Loucy (cell line): ENCODE data around the gene SCAANT1.

Source experiments
- H2AFZ ChIP-seq: fragments of 200-600 bp; sonication (generic); 2 replicates; pipeline ENCODE4 v1.6.0; 2016; ENCODE audit warnings: antibody characterized with exemption, mild to moderate bottlenecking, low read length, moderate library complexity
- H3F3A ChIP-seq: fragments of 200-600 bp; 2 replicates; pipeline ENCODE4 v1.6.0; 2016; ENCODE audit warnings: antibody characterized with exemption, low read depth, mild to moderate bottlenecking
- H3K27me3 ChIP-seq: fragments of 200-600 bp; sonication (generic); 2 replicates; pipeline ENCODE4 v1.6.1; 2014; ENCODE audit warnings: low read length, mild to moderate bottlenecking; ENCODE audit not compliant: insufficient read depth, poor library complexity, severe bottlenecking
- H3K36me3 ChIP-seq: fragments of 200-600 bp; sonication (generic); 2 replicates; pipeline ENCODE4 v1.6.1; 2016; ENCODE audit warnings: low read length; ENCODE audit not compliant: insufficient read depth
- H3K4me1 ChIP-seq: fragments of 200-600 bp; sonication (generic); 2 replicates; pipeline ENCODE4 v1.5.1; 2014; ENCODE audit warnings: low read length, mild to moderate bottlenecking; ENCODE audit not compliant: insufficient read depth, poor library complexity, severe bottlenecking
- H3K4me2 ChIP-seq: fragments of 200-600 bp; sonication (generic); 2 replicates; pipeline ENCODE4 v1.6.0; 2014; ENCODE audit warnings: antibody characterized with exemption, low read length, low read depth, mild to moderate bottlenecking; ENCODE audit not compliant: poor library complexity, severe bottlenecking
- H3K4me3 ChIP-seq: fragments of 200-600 bp; sonication (generic); 2 replicates; pipeline ENCODE4 v1.5.1; 2014; ENCODE audit warnings: low read length, mild to moderate bottlenecking, mixed read lengths; ENCODE audit not compliant: poor library complexity, severe bottlenecking
- H3K79me2 ChIP-seq: fragments of 200-600 bp; sonication (generic); 2 replicates; pipeline ENCODE4 v1.6.1; 2014; ENCODE audit warnings: low read length; ENCODE audit not compliant: insufficient read depth
- H3K9ac ChIP-seq: fragments of 200-600 bp; sonication (generic); 2 replicates; pipeline ENCODE4 v1.6.0; 2014; ENCODE audit warnings: mild to moderate bottlenecking, low read depth, low read length, moderate library complexity; ENCODE audit not compliant: poor library complexity, severe bottlenecking
- H3K9me2 ChIP-seq: fragments of 200-600 bp; sonication (generic); replicated peaks from 2 replicates; pipeline ENCODE4 v1.6.1; 2016; ENCODE audit warnings: low read depth, low read length, mixed read lengths
- H3K9me3 ChIP-seq: fragments of 200-600 bp; sonication (generic); 2 replicates; pipeline ENCODE4 v1.6.1; 2014; ENCODE audit warnings: mild to moderate bottlenecking, antibody characterized with exemption, low read length, low read depth; ENCODE audit not compliant: insufficient read depth
- H4K20me1 ChIP-seq: fragments of 200-600 bp; sonication (generic); 2 replicates; pipeline ENCODE4 v1.6.0; 2014; ENCODE audit warnings: antibody characterized with exemption, low read length, mild to moderate bottlenecking; ENCODE audit not compliant: insufficient read depth, poor library complexity, severe bottlenecking
- EZH2phosphoT487 ChIP-seq: fragments of 200-600 bp; IDR thresholded peaks from 2 replicates; pipeline ENCODE4 v1.6.1; 2018; ENCODE audit warnings: antibody characterized with exemption, mild to moderate bottlenecking, moderate library complexity, borderline replicate concordance
- TF ChIP-seq, protein P1 (sequence below): fragments of 200-600 bp; sonication (generic); conservative IDR thresholded peaks from 2 replicates; pipeline ENCODE4 v1.5.1; 2014; ENCODE audit warnings: mild to moderate bottlenecking, antibody characterized with exemption, low read length

Gene SCAANT1

GRCh38 chr3:63946753-63947152 lies 34.6 kb upstream of the SCAANT1 start:
- H3K27me3 ChIP-seq = no peaks in the 10 kb centered on the region
- H3K9me2 ChIP-seq = no peaks in the 10 kb centered on the region
- H3F3A ChIP-seq = no peaks in the 10 kb centered on the region
- peaks cover 20% of the 10 kb centered on the region for H3K36me3 ChIP-seq
- H3K4me1 ChIP-seq = no peaks in the 10 kb centered on the region
- no peak overlapping the region for H3K4me3 ChIP-seq
- TF ChIP-seq, protein P1, sequence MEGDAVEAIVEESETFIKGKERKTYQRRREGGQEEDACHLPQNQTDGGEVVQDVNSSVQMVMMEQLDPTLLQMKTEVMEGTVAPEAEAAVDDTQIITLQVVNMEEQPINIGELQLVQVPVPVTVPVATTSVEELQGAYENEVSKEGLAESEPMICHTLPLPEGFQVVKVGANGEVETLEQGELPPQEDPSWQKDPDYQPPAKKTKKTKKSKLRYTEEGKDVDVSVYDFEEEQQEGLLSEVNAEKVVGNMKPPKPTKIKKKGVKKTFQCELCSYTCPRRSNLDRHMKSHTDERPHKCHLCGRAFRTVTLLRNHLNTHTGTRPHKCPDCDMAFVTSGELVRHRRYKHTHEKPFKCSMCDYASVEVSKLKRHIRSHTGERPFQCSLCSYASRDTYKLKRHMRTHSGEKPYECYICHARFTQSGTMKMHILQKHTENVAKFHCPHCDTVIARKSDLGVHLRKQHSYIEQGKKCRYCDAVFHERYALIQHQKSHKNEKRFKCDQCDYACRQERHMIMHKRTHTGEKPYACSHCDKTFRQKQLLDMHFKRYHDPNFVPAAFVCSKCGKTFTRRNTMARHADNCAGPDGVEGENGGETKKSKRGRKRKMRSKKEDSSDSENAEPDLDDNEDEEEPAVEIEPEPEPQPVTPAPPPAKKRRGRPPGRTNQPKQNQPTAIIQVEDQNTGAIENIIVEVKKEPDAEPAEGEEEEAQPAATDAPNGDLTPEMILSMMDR = no peak
- no peak for TF ChIP-seq EZH2phosphoT487
- H3K79me2 ChIP-seq = peaks cover 75% of the 10 kb centered on the region
- H2AFZ ChIP-seq = no peak overlapping the region
- no peak overlapping the region for H3K9ac ChIP-seq
- H3K9me3 ChIP-seq = no peaks in the 10 kb centered on the region
- no peak overlapping the region for H3K4me2 ChIP-seq
- H4K20me1 ChIP-seq = peaks cover 34% of the 10 kb centered on the region

- Histone ChIP-seq H3K4me3 (no peak overlapping the region), H3K36me3 (peaks cover 20% of the 10 kb centered on the region), H3K4me2 (no peak overlapping the region), H3K9me3 (no peaks in the 10 kb centered on the region), H3K9ac (no peak overlapping the region), H4K20me1 (peaks cover 43% of the 10 kb centered on the region), H3K9me2 (no peaks in the 10 kb centered on the region), H3F3A (no peaks in the 10 kb centered on the region), H2AFZ (no peak overlapping the region), H3K4me1 (no peaks in the 10 kb centered on the region), H3K27me3 (no peaks in the 10 kb centered on the region), H3K79me2 (peaks cover 82% of the 10 kb centered on the region)
- TF ChIP-seq EZH2phosphoT487 = no peak
- TF ChIP-seq, protein P1 = no peak
Measured at GRCh38 chr3:63945558-63946096, 33.4 kb upstream of the SCAANT1 start.

GRCh38 chr3:63943678-63944077 lies 31.5 kb upstream of the SCAANT1 start:
- Histone ChIP-seq H3K27me3 (no peaks in the 10 kb centered on the region), H3K9me3 (no peaks in the 10 kb centered on the region), H3K4me1 (no peaks in the 10 kb centered on the region), H3K79me2 (peaks cover 95% of the 10 kb centered on the region), H3K9ac (no peak overlapping the region), H2AFZ (no peak overlapping the region), H3F3A (no peaks in the 10 kb centered on the region), H3K36me3 (peaks cover 35% of the 10 kb centered on the region; the same call in 1 of the 2 replicates), H3K4me3 (no peak overlapping the region), H3K9me2 (no peaks in the 10 kb centered on the region), H3K4me2 (no peak overlapping the region), H4K20me1 (peaks cover 42% of the 10 kb centered on the region)
- no peak for TF ChIP-seq EZH2phosphoT487
- TF ChIP-seq, protein P1 = no peak
